Liver (tissue), 3 donors: ENCODE measurements around the gene MSH5.
A peak's percentile ranks its signal among the peaks of the same experiment; 100 is the strongest.

Experiments
- EGR1 ChIP-seq, 2 donors: IDR thresholded peaks; 2 replicates each; pipeline ENCODE4 v1.6.1; 2016 to 2018; ENCODE audit warnings: antibody characterized with exemption in 2 of 2, low read depth in 2 of 2
- FOXA1 ChIP-seq: IDR thresholded peaks from 2 replicates; pipeline ENCODE4 v1.6.1; 2016; ENCODE audit warnings: antibody characterized with exemption
- HNF4A ChIP-seq, 2 donors: conservative IDR thresholded peaks; 2 replicates each; pipeline ENCODE4 v1.6.1; 2016; ENCODE audit warnings: antibody characterized with exemption in 2 of 2, mild to moderate bottlenecking in 2 of 2
- JUND ChIP-seq, 2 donors: IDR thresholded peaks; 2 replicates each; pipeline ENCODE4 v1.6.1; 2016; ENCODE audit warnings: antibody characterized with exemption in 2 of 2
- SP1 ChIP-seq: IDR thresholded peaks from 2 replicates; pipeline ENCODE4 v1.6.1; 2018; ENCODE audit warnings: antibody characterized with exemption, mild to moderate bottlenecking
- YY1 ChIP-seq: IDR thresholded peaks from 2 replicates; pipeline ENCODE4 v1.6.1; 2016; ENCODE audit warnings: antibody characterized with exemption, mild to moderate bottlenecking
- TF ChIP-seq, protein P1 (sequence below): fragments of 150-350 bp; IDR thresholded peaks from 2 replicates; pipeline ENCODE4 v1.5.1; 2017; ENCODE audit warnings: improper control_type of control experiment, low read depth, low read length; ENCODE audit not compliant: missing input control
- TF ChIP-seq, protein P2 (sequence below): IDR thresholded peaks from 2 replicates; pipeline ENCODE4 v1.6.1; 2016; ENCODE audit warnings: antibody characterized with exemption, mild to moderate bottlenecking
- TF ChIP-seq, protein P3 (sequence below): IDR thresholded peaks from 2 replicates; pipeline ENCODE4 v1.6.1; 2016; ENCODE audit warnings: antibody characterized with exemption
- donor health status: healthy.
- donor health status: healthy.

DNA sequence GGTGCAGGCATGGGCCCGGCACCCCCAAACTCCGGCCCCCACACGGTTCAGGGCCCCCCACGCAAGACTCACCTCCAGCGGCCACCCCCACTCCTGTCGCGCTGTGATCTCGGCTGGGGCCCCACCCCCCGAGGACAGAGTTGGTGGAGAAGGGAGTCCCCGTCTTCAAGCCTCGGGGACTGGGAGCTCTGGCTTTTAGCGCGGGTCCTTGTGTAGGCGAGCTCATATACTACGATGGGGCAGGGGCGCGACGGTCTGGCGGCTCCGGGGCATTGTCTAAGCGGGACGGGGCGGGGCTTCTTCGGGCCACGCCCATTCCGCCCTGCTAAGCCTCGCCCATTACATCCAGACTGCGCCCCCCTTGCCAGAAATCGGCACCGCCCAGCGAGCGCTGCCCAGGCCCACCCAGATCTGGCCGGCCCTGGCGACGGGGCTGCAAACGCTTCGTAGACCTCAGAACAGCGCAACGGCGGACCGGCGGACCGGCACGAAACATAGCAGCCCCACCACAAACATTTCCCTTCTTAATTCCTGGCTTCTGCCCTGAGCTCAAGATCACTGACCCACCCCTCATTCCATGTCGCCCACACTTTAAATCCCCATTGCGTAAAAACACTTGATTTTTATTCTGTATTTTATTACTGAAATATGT lies 9.7 kb upstream of the MSH5 start:
- TF ChIP-seq JUND (IDR thresholded peaks at IDR 0.05) (no peak), SP1 (no peak), HNF4A (conservative IDR thresholded peaks at IDR 0.05) (peak in 1 of 2 donors; percentile 16), FOXA1 (no peak), EGR1 (IDR thresholded peaks at IDR 0.05; ENCODE audit: low read depth in 2 of 2) (no peak), YY1 (peak; percentile 48)
- TF ChIP-seq, protein P1, sequence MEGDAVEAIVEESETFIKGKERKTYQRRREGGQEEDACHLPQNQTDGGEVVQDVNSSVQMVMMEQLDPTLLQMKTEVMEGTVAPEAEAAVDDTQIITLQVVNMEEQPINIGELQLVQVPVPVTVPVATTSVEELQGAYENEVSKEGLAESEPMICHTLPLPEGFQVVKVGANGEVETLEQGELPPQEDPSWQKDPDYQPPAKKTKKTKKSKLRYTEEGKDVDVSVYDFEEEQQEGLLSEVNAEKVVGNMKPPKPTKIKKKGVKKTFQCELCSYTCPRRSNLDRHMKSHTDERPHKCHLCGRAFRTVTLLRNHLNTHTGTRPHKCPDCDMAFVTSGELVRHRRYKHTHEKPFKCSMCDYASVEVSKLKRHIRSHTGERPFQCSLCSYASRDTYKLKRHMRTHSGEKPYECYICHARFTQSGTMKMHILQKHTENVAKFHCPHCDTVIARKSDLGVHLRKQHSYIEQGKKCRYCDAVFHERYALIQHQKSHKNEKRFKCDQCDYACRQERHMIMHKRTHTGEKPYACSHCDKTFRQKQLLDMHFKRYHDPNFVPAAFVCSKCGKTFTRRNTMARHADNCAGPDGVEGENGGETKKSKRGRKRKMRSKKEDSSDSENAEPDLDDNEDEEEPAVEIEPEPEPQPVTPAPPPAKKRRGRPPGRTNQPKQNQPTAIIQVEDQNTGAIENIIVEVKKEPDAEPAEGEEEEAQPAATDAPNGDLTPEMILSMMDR = no peak
- TF ChIP-seq, protein P2, sequence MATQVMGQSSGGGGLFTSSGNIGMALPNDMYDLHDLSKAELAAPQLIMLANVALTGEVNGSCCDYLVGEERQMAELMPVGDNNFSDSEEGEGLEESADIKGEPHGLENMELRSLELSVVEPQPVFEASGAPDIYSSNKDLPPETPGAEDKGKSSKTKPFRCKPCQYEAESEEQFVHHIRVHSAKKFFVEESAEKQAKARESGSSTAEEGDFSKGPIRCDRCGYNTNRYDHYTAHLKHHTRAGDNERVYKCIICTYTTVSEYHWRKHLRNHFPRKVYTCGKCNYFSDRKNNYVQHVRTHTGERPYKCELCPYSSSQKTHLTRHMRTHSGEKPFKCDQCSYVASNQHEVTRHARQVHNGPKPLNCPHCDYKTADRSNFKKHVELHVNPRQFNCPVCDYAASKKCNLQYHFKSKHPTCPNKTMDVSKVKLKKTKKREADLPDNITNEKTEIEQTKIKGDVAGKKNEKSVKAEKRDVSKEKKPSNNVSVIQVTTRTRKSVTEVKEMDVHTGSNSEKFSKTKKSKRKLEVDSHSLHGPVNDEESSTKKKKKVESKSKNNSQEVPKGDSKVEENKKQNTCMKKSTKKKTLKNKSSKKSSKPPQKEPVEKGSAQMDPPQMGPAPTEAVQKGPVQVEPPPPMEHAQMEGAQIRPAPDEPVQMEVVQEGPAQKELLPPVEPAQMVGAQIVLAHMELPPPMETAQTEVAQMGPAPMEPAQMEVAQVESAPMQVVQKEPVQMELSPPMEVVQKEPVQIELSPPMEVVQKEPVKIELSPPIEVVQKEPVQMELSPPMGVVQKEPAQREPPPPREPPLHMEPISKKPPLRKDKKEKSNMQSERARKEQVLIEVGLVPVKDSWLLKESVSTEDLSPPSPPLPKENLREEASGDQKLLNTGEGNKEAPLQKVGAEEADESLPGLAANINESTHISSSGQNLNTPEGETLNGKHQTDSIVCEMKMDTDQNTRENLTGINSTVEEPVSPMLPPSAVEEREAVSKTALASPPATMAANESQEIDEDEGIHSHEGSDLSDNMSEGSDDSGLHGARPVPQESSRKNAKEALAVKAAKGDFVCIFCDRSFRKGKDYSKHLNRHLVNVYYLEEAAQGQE = no peak
- TF ChIP-seq, protein P3, sequence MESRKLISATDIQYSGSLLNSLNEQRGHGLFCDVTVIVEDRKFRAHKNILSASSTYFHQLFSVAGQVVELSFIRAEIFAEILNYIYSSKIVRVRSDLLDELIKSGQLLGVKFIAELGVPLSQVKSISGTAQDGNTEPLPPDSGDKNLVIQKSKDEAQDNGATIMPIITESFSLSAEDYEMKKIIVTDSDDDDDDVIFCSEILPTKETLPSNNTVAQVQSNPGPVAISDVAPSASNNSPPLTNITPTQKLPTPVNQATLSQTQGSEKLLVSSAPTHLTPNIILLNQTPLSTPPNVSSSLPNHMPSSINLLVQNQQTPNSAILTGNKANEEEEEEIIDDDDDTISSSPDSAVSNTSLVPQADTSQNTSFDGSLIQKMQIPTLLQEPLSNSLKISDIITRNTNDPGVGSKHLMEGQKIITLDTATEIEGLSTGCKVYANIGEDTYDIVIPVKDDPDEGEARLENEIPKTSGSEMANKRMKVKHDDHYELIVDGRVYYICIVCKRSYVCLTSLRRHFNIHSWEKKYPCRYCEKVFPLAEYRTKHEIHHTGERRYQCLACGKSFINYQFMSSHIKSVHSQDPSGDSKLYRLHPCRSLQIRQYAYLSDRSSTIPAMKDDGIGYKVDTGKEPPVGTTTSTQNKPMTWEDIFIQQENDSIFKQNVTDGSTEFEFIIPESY = no peak
